PC-9 (cell line): ENCODE results near the gene THPO. TPM values are rescaled to one million over a fixed set of nuclear protein-coding genes. Genes with fewer than 3 reads are reported as not detected.

Experiments used
- BruUV-seq: library from RNA; stranded (reverse); fragments of 400-500 nt; replicated peaks from 2 replicates; lab custom pipeline; 2021; lab: Mats Ljungman, UMichigan
- CTCF ChIA-PET: fragments of 300-600 bp; sonication (Branson Sonifier 250); formaldehyde crosslinking; loops from one replicate; lab custom pipeline; 2022; ENCODE audit warnings: antibody characterized with exemption; lab: Charles Lee
- POLR2A ChIA-PET: fragments of 300-600 bp; sonication (Branson Sonifier 250); formaldehyde crosslinking; loops from one replicate; lab custom pipeline; 2022; ENCODE audit warnings: antibody characterized with exemption; ENCODE audit not compliant: unreplicated experiment; lab: Charles Lee
- DNase-seq, 2 experiments: peaks; one replicate each; pipeline versions ENCODE4 v3.0.0 to v3.0.0-alpha.2; 2015 to 2022; ENCODE audit warnings: mixed read lengths in 1 of 2
- H2AFZ ChIP-seq: fragments of 200-600 bp; sonication (generic); 2 replicates; pipeline ENCODE4 v1.8.1; 2017; ENCODE audit warnings: antibody characterized with exemption
- H3F3A ChIP-seq: fragments of 200-600 bp; sonication (generic); 2 replicates; pipeline ENCODE4 v1.8.1; 2017; ENCODE audit warnings: antibody characterized with exemption, mild to moderate bottlenecking, low read depth; ENCODE audit not compliant: insufficient read depth
- H3K27ac ChIP-seq: fragments of 200-600 bp; sonication (generic); 2 replicates; pipeline ENCODE4 v1.6.1; 2016; ENCODE audit warnings: mixed run types
- H3K27me3 ChIP-seq: fragments of 200-600 bp; sonication (generic); 2 replicates; pipeline ENCODE4 v1.6.1; 2016; ENCODE audit warnings: low read depth, mixed run types; ENCODE audit not compliant: insufficient read depth
- H3K36me3 ChIP-seq: fragments of 200-600 bp; sonication (generic); 2 replicates; pipeline ENCODE4 v1.6.1; 2016; ENCODE audit warnings: low read depth, mixed run types
- H3K4me1 ChIP-seq: fragments of 200-600 bp; sonication (generic); replicated peaks from 2 replicates; pipeline ENCODE4 v1.6.1; 2016; ENCODE audit warnings: mixed run types; ENCODE audit not compliant: insufficient read depth
- H3K4me2 ChIP-seq: fragments of 200-600 bp; sonication (generic); 2 replicates; pipeline ENCODE4 v1.6.1; 2017; ENCODE audit warnings: mixed run types
- H3K4me3 ChIP-seq: fragments of 200-600 bp; sonication (generic); 2 replicates; pipeline ENCODE4 v1.6.1; 2016; ENCODE audit warnings: mixed run types
- H3K79me2 ChIP-seq: fragments of 200-600 bp; sonication (generic); 2 replicates; pipeline ENCODE4 v1.6.1; 2017; ENCODE audit warnings: low read depth, mixed run types
- H3K9me2 ChIP-seq: fragments of 200-600 bp; sonication (generic); 2 replicates; pipeline ENCODE4 v1.8.1; 2017; ENCODE audit warnings: mild to moderate bottlenecking; ENCODE audit not compliant: insufficient read depth
- H3K9me3 ChIP-seq: fragments of 200-600 bp; sonication (generic); 2 replicates; pipeline ENCODE4 v1.8.1; 2016; ENCODE audit warnings: low read depth; ENCODE audit not compliant: insufficient read depth
- H4K20me1 ChIP-seq: fragments of 200-600 bp; sonication (generic); 2 replicates; pipeline ENCODE4 v1.8.1; 2017; ENCODE audit not compliant: insufficient read depth
- CTCF ChIP-seq: fragments of 200-600 bp; sonication (generic); conservative IDR thresholded peaks from 2 replicates; pipeline ENCODE4 v1.6.1; 2017; ENCODE audit warnings: mixed run types, antibody characterized with exemption, mild to moderate bottlenecking, moderate library complexity
- EZH2 ChIP-seq: fragments of 200-600 bp; sonication (generic); IDR thresholded peaks from 2 replicates; pipeline ENCODE4 v1.8.0; 2017; ENCODE audit warnings: antibody characterized with exemption, low read depth
- intact Hi-C: fragments of 100-400 bp; cut with micrococcal nuclease; formaldehyde crosslinking; loops from one replicate; pipeline ENCODE4 v1.10.0; 2022; ENCODE audit not compliant: unreplicated experiment
- total RNA-seq: library from RNA; stranded (reverse); gene quantifications from 2 replicates; pipeline ENCODE4 v1.2.3, GENCODE V29; 2021

The THPO gene
- total RNA-seq, 1 experiment from 2014 or later: not detected

GRCh38 chr3:184335661-184336546 is 42.1 kb downstream of the THPO start:
- Histone ChIP-seq H3K4me1 (peaks cover 55% of the 10 kb centered on the region), H3K4me2 (peak overlapping the region; percentile 82), H3K9me2 (no peaks in the 10 kb centered on the region), H2AFZ (peak overlapping the region; percentile 67), H3F3A (peaks cover 71% of the 10 kb centered on the region), H3K9me3 (no peaks in the 10 kb centered on the region), H3K4me3 (peak overlapping the region; percentile 68), H3K36me3 (peaks cover 28% of the 10 kb centered on the region), H3K27ac (peak overlapping the region; percentile 73), H4K20me1 (peaks cover 52% of the 10 kb centered on the region), H3K27me3 (no peaks in the 10 kb centered on the region), H3K79me2 (peaks cover 25% of the 10 kb centered on the region)
- ChIA-PET POLR2A (no interaction called here), CTCF (no interaction called here)
- peak; percentile 53 to 89 for DNase-seq
- no peak for TF ChIP-seq CTCF
- no peak for TF ChIP-seq EZH2
- intact Hi-C loops: loop anchor here (1.0 to 2.0 kb wide), 2 partner anchors 26 to 37 kb away; partner anchors contain the start of gene PSMD2
- no TSS peak for BruUV-seq

GRCh38 chr3:184335291-184335660 is 42.7 kb downstream of the THPO start:
- Histone ChIP-seq H3F3A (peaks cover 73% of the 10 kb centered on the region), H3K9me3 (no peaks in the 10 kb centered on the region), H3K4me2 (peak overlapping the region; percentile 82), H3K79me2 (peaks cover 25% of the 10 kb centered on the region), H3K36me3 (peaks cover 32% of the 10 kb centered on the region), H3K27ac (peak overlapping the region; percentile 73), H4K20me1 (peaks cover 57% of the 10 kb centered on the region), H3K4me1 (peaks cover 57% of the 10 kb centered on the region), H2AFZ (no peak overlapping the region), H3K27me3 (no peaks in the 10 kb centered on the region), H3K4me3 (peak overlapping the region; percentile 68; the same call in 1 of the 2 replicates), H3K9me2 (no peaks in the 10 kb centered on the region)
- BruUV-seq: TSS peak; percentile 68
- intact Hi-C loops: loop anchor here (2.0 kb wide), 1 partner anchor 36 kb away; the partner anchor contains the start of gene PSMD2
- CTCF ChIA-PET: no interaction called here
- DNase-seq: no peak
- no peak for TF ChIP-seq CTCF
- TF ChIP-seq EZH2: no peak
- POLR2A ChIA-PET: no interaction called here

GRCh38 chr3:184334470-184335158 is 43.4 kb downstream of the THPO start:
- no TSS peak for BruUV-seq
- Histone ChIP-seq H3K4me2 (peak overlapping the region; percentile 7; the same call in 1 of the 2 replicates), H3K27me3 (no peaks in the 10 kb centered on the region), H3K4me1 (peaks cover 57% of the 10 kb centered on the region), H3K27ac (peak overlapping the region; percentile 73), H3K4me3 (no peak overlapping the region), H3K9me3 (no peaks in the 10 kb centered on the region), H3K9me2 (no peaks in the 10 kb centered on the region), H2AFZ (no peak overlapping the region), H4K20me1 (peaks cover 64% of the 10 kb centered on the region), H3K36me3 (peaks cover 38% of the 10 kb centered on the region), H3F3A (peaks cover 79% of the 10 kb centered on the region), H3K79me2 (peaks cover 25% of the 10 kb centered on the region)
- DNase-seq: peak; percentile 88 to 95
- CTCF ChIA-PET: no interaction called here
- TF ChIP-seq EZH2 (no peak), CTCF (no peak)
- POLR2A ChIA-PET: no interaction called here
- intact Hi-C loops: loop anchor here (1.0 to 2.0 kb wide), 3 partner anchors 15 to 36 kb away; partner anchors contain the start of genes EIF4G1 and PSMD2
